ENCODE measurements around the gene BMP10. TPM values are rescaled to one million over a fixed set of nuclear protein-coding genes. Genes with fewer than 3 reads are reported as not detected.
A peak's percentile ranks its signal among the peaks of the same experiment; 100 is the strongest.

BMP10 gene
- total RNA-seq, 4 donors from 2014 or later: not detected

DNA sequence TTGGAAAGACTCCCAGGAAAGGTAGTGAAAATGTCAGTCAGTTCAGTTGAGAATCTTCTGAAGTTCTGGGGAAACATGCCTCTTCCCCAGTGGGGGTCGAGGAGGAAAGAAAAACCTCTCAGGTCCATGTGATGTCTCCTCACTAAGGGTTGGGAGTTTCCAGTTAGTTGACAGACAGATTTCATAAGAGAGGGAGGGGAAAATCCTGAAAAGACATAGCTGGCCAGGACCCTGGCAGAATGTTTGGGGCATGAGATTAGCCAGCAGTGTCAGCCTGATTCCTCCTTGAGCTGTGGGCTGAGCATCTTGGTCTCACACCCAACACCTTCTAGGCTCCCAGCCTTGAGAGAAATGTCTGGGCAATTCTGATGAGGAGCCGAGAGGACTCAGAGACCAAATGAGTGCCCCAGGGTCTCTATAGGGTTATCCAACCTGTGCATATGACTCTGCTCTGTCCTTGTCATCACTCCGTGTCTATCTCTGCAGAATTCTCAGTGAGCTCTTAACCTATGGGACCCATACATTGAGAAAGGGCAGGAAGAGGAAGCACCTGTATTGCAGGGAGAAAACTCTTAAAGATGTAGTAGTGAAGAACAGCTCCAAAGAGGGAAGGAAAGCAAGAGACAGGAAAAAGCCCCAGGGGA is 13.9 kb downstream of the BMP10 start:
- TF ChIP-seq POLR2AphosphoS5 (IDR thresholded peaks at IDR 0.05) (no peak), POLR2A (IDR thresholded peaks at IDR 0.05; ENCODE audit: low read depth) (no peak), EP300 (IDR thresholded peaks at IDR 0.05) (no peak)
- TF ChIP-seq, protein P1, sequence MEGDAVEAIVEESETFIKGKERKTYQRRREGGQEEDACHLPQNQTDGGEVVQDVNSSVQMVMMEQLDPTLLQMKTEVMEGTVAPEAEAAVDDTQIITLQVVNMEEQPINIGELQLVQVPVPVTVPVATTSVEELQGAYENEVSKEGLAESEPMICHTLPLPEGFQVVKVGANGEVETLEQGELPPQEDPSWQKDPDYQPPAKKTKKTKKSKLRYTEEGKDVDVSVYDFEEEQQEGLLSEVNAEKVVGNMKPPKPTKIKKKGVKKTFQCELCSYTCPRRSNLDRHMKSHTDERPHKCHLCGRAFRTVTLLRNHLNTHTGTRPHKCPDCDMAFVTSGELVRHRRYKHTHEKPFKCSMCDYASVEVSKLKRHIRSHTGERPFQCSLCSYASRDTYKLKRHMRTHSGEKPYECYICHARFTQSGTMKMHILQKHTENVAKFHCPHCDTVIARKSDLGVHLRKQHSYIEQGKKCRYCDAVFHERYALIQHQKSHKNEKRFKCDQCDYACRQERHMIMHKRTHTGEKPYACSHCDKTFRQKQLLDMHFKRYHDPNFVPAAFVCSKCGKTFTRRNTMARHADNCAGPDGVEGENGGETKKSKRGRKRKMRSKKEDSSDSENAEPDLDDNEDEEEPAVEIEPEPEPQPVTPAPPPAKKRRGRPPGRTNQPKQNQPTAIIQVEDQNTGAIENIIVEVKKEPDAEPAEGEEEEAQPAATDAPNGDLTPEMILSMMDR (IDR thresholded peaks at IDR 0.05): no peak
- Histone ChIP-seq H3K27me3 (no peaks in the 10 kb centered on the region), H3K27ac (replicated peaks in 1 of 4) (no peak overlapping the region), H3K4me1 (peaks cover 0 to 5% (median 2%) of the 10 kb centered on the region in 4 donors), H3K4me3 (no peak overlapping the region), H3K36me3 (no peaks in the 10 kb centered on the region), H3K9me3 (no peaks in the 10 kb centered on the region)
- WGBS: 76% methylated on average over 3 of the region's 3 CpGs
- DNase-seq (ENCODE audit: extremely low spot score): peak; percentile 47
- intact Hi-C loops (cut with DNase I): no loop called here

DNA sequence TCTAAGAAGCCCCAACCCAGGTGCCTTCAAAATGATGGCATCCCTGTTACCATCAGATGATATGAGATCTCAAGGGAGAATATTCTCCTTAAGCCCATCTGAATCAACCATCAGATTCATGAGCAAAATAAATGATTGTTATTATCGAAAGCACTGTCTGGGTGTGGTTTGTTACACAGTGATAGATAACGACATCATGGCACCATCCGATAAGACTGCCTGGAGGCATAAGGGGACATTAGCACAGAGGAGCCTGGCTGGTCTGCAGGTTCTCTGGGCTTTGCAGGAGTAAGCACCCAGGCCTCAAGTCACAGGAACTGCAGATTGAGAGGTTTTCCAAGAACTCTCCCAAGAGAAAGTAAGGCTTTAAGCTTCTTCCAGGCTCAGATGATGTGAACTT is 15.6 kb downstream of the BMP10 start:
- Histone ChIP-seq H3K4me1 (peaks cover 0 to 5% (median 2%) of the 10 kb centered on the region in 4 donors), H3K9me3 (no peaks in the 10 kb centered on the region), H3K4me3 (no peak overlapping the region), H3K27me3 (no peaks in the 10 kb centered on the region), H3K27ac (replicated peaks in 1 of 4) (no peak overlapping the region), H3K36me3 (no peaks in the 10 kb centered on the region)
- 93% methylated on average over 3 of the region's 3 CpGs for WGBS
- TF ChIP-seq POLR2AphosphoS5 (IDR thresholded peaks at IDR 0.05) (no peak), EP300 (IDR thresholded peaks at IDR 0.05) (no peak), POLR2A (IDR thresholded peaks at IDR 0.05; ENCODE audit: low read depth) (no peak)
- TF ChIP-seq, protein P1 (IDR thresholded peaks at IDR 0.05): no peak
- DNase-seq (ENCODE audit: extremely low spot score): no peak
- intact Hi-C loops (cut with DNase I): no loop called here

DNA sequence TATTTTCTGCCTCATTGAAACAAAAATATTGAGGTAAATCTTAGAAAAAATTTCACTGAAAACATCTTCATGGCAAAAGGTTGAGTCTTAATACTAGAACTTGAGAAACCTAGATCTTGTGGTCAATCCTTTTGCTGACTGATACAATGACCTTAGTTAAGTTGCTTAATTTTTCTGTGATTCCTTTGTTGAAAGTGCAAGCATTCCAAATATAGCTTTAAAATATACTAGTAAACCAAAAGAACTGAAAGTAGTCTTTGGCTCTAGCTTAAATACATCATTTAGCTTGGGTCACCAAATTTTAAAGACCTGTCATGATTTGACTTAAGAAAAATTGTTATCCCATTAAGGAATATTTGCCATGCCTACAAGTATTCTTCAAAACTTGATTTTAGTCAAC is 16.7 kb downstream of the BMP10 start:
- TF ChIP-seq POLR2A (IDR thresholded peaks at IDR 0.05; ENCODE audit: low read depth): no peak
- TF ChIP-seq POLR2AphosphoS5 (IDR thresholded peaks at IDR 0.05): no peak
- no peak for TF ChIP-seq EP300 (IDR thresholded peaks at IDR 0.05)
- TF ChIP-seq, protein P1 (IDR thresholded peaks at IDR 0.05): no peak
- no peak for DNase-seq (ENCODE audit: extremely low spot score)
- no peak overlapping the region for H3K4me3 ChIP-seq
- peaks cover 0 to 5% (median 2%) of the 10 kb centered on the region in 4 donors for H3K4me1 ChIP-seq
- no peaks in the 10 kb centered on the region for H3K27me3 ChIP-seq
- no peak overlapping the region for H3K27ac ChIP-seq (replicated peaks in 1 of 4)
- no peaks in the 10 kb centered on the region for H3K9me3 ChIP-seq
- no peaks in the 10 kb centered on the region for H3K36me3 ChIP-seq
- intact Hi-C loops (cut with DNase I): no loop called here

DNA sequence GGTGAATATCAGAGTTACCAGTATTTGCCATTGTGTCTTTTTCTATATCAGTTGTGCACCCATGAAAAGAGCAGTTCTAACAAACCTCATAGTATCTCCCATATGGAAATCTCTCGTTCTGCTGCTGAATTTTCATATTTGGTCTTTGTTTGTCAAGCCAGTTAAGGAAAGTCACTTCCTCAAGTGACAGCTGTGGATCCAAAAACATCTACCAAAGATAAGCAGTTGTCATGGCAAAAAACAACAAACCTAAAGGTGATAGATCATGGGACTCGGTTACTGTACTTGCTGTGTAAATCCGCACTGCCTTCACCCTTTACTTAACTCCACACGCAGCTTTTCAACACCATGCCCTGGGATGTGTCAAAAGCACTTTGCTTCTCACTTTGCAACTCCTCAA is 17.3 kb downstream of the BMP10 start:
- Histone ChIP-seq H3K27ac (replicated peaks in 1 of 4) (no peak overlapping the region), H3K36me3 (no peaks in the 10 kb centered on the region), H3K9me3 (no peaks in the 10 kb centered on the region), H3K4me3 (no peak overlapping the region), H3K27me3 (no peaks in the 10 kb centered on the region), H3K4me1 (peaks cover 0 to 5% (median 2%) of the 10 kb centered on the region in 4 donors)
- no peak for TF ChIP-seq EP300 (IDR thresholded peaks at IDR 0.05)
- TF ChIP-seq POLR2A (IDR thresholded peaks at IDR 0.05; ENCODE audit: low read depth): no peak
- TF ChIP-seq POLR2AphosphoS5 (IDR thresholded peaks at IDR 0.05): no peak
- TF ChIP-seq, protein P1 (IDR thresholded peaks at IDR 0.05): no peak
- intact Hi-C loops (cut with DNase I): no loop called here
- 32% methylated on average over 4 of the region's 4 CpGs for WGBS
- no peak for DNase-seq (ENCODE audit: extremely low spot score)

DNA sequence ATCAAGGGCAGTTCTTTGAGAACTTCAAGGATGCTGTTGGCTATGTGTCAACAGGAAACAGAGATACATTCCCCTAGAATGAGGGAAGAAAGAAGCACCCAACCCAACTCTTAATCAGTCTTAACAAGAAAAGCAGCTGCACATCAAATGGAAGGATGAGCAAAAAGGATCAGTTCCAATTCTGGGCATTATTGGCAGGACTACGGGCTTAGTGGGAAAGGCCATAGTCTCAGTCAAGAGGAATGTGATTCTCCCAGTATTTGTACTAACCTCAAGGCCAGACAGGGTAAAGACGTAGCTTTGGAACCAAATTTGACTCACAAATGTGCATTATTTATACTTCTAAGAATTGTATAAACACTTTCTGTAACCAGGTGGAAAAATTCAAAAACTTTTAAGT is 18.2 kb downstream of the BMP10 start:
- H3K36me3 ChIP-seq: no peaks in the 10 kb centered on the region
- peaks cover 0 to 2% (median 0%) of the 10 kb centered on the region in 4 donors for H3K27me3 ChIP-seq
- no peak overlapping the region for H3K4me3 ChIP-seq
- H3K9me3 ChIP-seq: no peaks in the 10 kb centered on the region
- peaks cover 0 to 5% (median 2%) of the 10 kb centered on the region in 4 donors for H3K4me1 ChIP-seq
- intact Hi-C loops (cut with DNase I): no loop called here
- no peak for TF ChIP-seq POLR2AphosphoS5 (IDR thresholded peaks at IDR 0.05)
- TF ChIP-seq, protein P1 (IDR thresholded peaks at IDR 0.05): no peak
- no peak for TF ChIP-seq POLR2A (IDR thresholded peaks at IDR 0.05; ENCODE audit: low read depth)
- no peak for TF ChIP-seq EP300 (IDR thresholded peaks at IDR 0.05)
- 80% methylated on average over 2 of the region's 2 CpGs for WGBS
- H3K27ac ChIP-seq (replicated peaks in 1 of 4): no peak overlapping the region
- no peak for DNase-seq (ENCODE audit: extremely low spot score)

Data from esophagus muscularis mucosa (tissue), 4 donors.